ENCODE measurements around the gene B3GAT2. TPM values are rescaled to one million over a fixed set of nuclear protein-coding genes. Genes with fewer than 3 reads are reported as not detected.

B3GAT2 gene
- total RNA-seq, 1 experiment from 2014 or later: 0.11 TPM

GRCh38 chr6:70844301-70844700 is 112.6 kb downstream of the B3GAT2 start:
- Mint-ChIP-seq H3K4me3 (ENCODE audit: unreplicated experiment) (no peak overlapping the region), H3K9me3 (ENCODE audit: unreplicated experiment) (no peaks in the 10 kb centered on the region), H3K27ac (ENCODE audit: unreplicated experiment) (no peak overlapping the region), H3K36me3 (ENCODE audit: insufficient read depth, unreplicated experiment) (no peaks in the 10 kb centered on the region), H3K4me1 (ENCODE audit: low read depth, unreplicated experiment) (peaks cover 4% of the 10 kb centered on the region), H3K27me3 (ENCODE audit: insufficient read depth, unreplicated experiment) (no peaks in the 10 kb centered on the region)
- Histone ChIP-seq H3K27me3 (replicated peaks; ENCODE audit: control insufficient read depth, insufficient read depth, low read length) (no peaks in the 10 kb centered on the region), H3K9me3 (no peaks in the 10 kb centered on the region), H3K4me1 (peaks cover 2% of the 10 kb centered on the region; the same call in 1 of the 2 replicates), H3K4me3 (ENCODE audit: low read depth, low read length) (no peak overlapping the region), H3K36me3 (ENCODE audit: control insufficient read depth, insufficient read depth, low read length) (peaks cover 2% of the 10 kb centered on the region; the same call in 1 of the 2 replicates)
- POLR2A ChIA-PET: no interaction called here
- TF ChIP-seq CTCF (IDR thresholded peaks at IDR 0.05; ENCODE audit: insufficient read depth in 1 of 2, low read depth in 1 of 2, low read length in 1 of 2, severe bottlenecking in 1 of 2, unreplicated experiment in 1 of 2): no peak
- CTCF ChIA-PET: no interaction called here
- intact Hi-C loops (cut with micrococcal nuclease; ENCODE audit: unreplicated experiment): no loop called here
- DNase-seq: no peak
- no TSS peak for BruUV-seq (replicated peaks)

- Histone ChIP-seq H3K27me3 (replicated peaks; ENCODE audit: control insufficient read depth, insufficient read depth, low read length) (no peaks in the 10 kb centered on the region), H3K4me1 (no peaks in the 10 kb centered on the region), H3K9me3 (no peaks in the 10 kb centered on the region), H3K36me3 (ENCODE audit: control insufficient read depth, insufficient read depth, low read length) (peaks cover 2% of the 10 kb centered on the region; the same call in 1 of the 2 replicates), H3K4me3 (ENCODE audit: low read depth, low read length) (no peak overlapping the region)
- no peaks in the 10 kb centered on the region for H3K36me3 Mint-ChIP-seq (ENCODE audit: insufficient read depth, unreplicated experiment)
- H3K4me3 Mint-ChIP-seq (ENCODE audit: unreplicated experiment): no peak overlapping the region
- BruUV-seq (replicated peaks): no TSS peak
- intact Hi-C loops (cut with micrococcal nuclease; ENCODE audit: unreplicated experiment): loop anchor here (1.0 kb wide), 1 partner anchor 323 kb away; no protein-coding TSS in a partner anchor
- no peak for TF ChIP-seq CTCF (IDR thresholded peaks at IDR 0.05; ENCODE audit: insufficient read depth in 1 of 2, low read depth in 1 of 2, low read length in 1 of 2, severe bottlenecking in 1 of 2, unreplicated experiment in 1 of 2)
- DNase-seq: peak in 1 of 2 experiments; percentile 13
- CTCF ChIA-PET: interaction anchor here (1.0 kb wide), 1 partner anchor 41 kb away, joined by 3 read pairs; no protein-coding TSS in a partner anchor
- POLR2A ChIA-PET: no interaction called here
- peaks cover 7% of the 10 kb centered on the region for H3K4me1 Mint-ChIP-seq (ENCODE audit: low read depth, unreplicated experiment)
- no peaks in the 10 kb centered on the region for H3K27me3 Mint-ChIP-seq (ENCODE audit: insufficient read depth, unreplicated experiment)
- H3K27ac Mint-ChIP-seq (ENCODE audit: unreplicated experiment): no peak overlapping the region
- H3K9me3 Mint-ChIP-seq (ENCODE audit: unreplicated experiment): no peaks in the 10 kb centered on the region
These were observed 113.4 kb downstream of the B3GAT2 start for GRCh38 chr6:70843328-70843918.

GRCh38 chr6:70842541-70842940 is 114.3 kb downstream of the B3GAT2 start:
- Mint-ChIP-seq H3K27me3 (ENCODE audit: insufficient read depth, unreplicated experiment) (no peaks in the 10 kb centered on the region), H3K4me3 (ENCODE audit: unreplicated experiment) (no peak overlapping the region), H3K36me3 (ENCODE audit: insufficient read depth, unreplicated experiment) (no peaks in the 10 kb centered on the region), H3K27ac (ENCODE audit: unreplicated experiment) (no peak overlapping the region), H3K9me3 (ENCODE audit: unreplicated experiment) (no peaks in the 10 kb centered on the region), H3K4me1 (ENCODE audit: low read depth, unreplicated experiment) (peaks cover 7% of the 10 kb centered on the region)
- H3K9me3 ChIP-seq: no peaks in the 10 kb centered on the region
- H3K36me3 ChIP-seq (ENCODE audit: control insufficient read depth, insufficient read depth, low read length): no peaks in the 10 kb centered on the region; the same call in 1 of the 2 replicates
- intact Hi-C loops (cut with micrococcal nuclease; ENCODE audit: unreplicated experiment): no loop called here
- CTCF ChIA-PET: interaction anchor here (0.6 kb wide), 1 partner anchor 420 kb away, joined by 3 read pairs; no protein-coding TSS in a partner anchor
- TF ChIP-seq CTCF (IDR thresholded peaks at IDR 0.05; ENCODE audit: insufficient read depth in 1 of 2, low read depth in 1 of 2, low read length in 1 of 2, severe bottlenecking in 1 of 2, unreplicated experiment in 1 of 2): no peak
- BruUV-seq (replicated peaks): no TSS peak
- no peaks in the 10 kb centered on the region for H3K4me1 ChIP-seq
- no peaks in the 10 kb centered on the region for H3K27me3 ChIP-seq (replicated peaks; ENCODE audit: control insufficient read depth, insufficient read depth, low read length)
- POLR2A ChIA-PET: no interaction called here
- H3K4me3 ChIP-seq (ENCODE audit: low read depth, low read length): no peak overlapping the region
- no peak for DNase-seq
